ENCODE measurements around the gene PSMB8. TPM values are rescaled to one million over a fixed set of nuclear protein-coding genes. Genes with fewer than 3 reads are reported as not detected.

PSMB8 gene
- total and polyA plus RNA-seq, 2 of the 8 experiments (the other 6 are each of a cell fraction or from before 2014, with no cell fraction given): 18.4 to 43.0 TPM

- TF ChIP-seq, protein P1, sequence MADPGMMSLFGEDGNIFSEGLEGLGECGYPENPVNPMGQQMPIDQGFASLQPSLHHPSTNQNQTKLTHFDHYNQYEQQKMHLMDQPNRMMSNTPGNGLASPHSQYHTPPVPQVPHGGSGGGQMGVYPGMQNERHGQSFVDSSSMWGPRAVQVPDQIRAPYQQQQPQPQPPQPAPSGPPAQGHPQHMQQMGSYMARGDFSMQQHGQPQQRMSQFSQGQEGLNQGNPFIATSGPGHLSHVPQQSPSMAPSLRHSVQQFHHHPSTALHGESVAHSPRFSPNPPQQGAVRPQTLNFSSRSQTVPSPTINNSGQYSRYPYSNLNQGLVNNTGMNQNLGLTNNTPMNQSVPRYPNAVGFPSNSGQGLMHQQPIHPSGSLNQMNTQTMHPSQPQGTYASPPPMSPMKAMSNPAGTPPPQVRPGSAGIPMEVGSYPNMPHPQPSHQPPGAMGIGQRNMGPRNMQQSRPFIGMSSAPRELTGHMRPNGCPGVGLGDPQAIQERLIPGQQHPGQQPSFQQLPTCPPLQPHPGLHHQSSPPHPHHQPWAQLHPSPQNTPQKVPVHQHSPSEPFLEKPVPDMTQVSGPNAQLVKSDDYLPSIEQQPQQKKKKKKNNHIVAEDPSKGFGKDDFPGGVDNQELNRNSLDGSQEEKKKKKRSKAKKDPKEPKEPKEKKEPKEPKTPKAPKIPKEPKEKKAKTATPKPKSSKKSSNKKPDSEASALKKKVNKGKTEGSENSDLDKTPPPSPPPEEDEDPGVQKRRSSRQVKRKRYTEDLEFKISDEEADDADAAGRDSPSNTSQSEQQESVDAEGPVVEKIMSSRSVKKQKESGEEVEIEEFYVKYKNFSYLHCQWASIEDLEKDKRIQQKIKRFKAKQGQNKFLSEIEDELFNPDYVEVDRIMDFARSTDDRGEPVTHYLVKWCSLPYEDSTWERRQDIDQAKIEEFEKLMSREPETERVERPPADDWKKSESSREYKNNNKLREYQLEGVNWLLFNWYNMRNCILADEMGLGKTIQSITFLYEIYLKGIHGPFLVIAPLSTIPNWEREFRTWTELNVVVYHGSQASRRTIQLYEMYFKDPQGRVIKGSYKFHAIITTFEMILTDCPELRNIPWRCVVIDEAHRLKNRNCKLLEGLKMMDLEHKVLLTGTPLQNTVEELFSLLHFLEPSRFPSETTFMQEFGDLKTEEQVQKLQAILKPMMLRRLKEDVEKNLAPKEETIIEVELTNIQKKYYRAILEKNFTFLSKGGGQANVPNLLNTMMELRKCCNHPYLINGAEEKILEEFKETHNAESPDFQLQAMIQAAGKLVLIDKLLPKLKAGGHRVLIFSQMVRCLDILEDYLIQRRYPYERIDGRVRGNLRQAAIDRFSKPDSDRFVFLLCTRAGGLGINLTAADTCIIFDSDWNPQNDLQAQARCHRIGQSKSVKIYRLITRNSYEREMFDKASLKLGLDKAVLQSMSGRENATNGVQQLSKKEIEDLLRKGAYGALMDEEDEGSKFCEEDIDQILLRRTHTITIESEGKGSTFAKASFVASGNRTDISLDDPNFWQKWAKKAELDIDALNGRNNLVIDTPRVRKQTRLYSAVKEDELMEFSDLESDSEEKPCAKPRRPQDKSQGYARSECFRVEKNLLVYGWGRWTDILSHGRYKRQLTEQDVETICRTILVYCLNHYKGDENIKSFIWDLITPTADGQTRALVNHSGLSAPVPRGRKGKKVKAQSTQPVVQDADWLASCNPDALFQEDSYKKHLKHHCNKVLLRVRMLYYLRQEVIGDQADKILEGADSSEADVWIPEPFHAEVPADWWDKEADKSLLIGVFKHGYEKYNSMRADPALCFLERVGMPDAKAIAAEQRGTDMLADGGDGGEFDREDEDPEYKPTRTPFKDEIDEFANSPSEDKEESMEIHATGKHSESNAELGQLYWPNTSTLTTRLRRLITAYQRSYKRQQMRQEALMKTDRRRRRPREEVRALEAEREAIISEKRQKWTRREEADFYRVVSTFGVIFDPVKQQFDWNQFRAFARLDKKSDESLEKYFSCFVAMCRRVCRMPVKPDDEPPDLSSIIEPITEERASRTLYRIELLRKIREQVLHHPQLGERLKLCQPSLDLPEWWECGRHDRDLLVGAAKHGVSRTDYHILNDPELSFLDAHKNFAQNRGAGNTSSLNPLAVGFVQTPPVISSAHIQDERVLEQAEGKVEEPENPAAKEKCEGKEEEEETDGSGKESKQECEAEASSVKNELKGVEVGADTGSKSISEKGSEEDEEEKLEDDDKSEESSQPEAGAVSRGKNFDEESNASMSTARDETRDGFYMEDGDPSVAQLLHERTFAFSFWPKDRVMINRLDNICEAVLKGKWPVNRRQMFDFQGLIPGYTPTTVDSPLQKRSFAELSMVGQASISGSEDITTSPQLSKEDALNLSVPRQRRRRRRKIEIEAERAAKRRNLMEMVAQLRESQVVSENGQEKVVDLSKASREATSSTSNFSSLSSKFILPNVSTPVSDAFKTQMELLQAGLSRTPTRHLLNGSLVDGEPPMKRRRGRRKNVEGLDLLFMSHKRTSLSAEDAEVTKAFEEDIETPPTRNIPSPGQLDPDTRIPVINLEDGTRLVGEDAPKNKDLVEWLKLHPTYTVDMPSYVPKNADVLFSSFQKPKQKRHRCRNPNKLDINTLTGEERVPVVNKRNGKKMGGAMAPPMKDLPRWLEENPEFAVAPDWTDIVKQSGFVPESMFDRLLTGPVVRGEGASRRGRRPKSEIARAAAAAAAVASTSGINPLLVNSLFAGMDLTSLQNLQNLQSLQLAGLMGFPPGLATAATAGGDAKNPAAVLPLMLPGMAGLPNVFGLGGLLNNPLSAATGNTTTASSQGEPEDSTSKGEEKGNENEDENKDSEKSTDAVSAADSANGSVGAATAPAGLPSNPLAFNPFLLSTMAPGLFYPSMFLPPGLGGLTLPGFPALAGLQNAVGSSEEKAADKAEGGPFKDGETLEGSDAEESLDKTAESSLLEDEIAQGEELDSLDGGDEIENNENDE (IDR thresholded peaks at IDR 0.05; ENCODE audit: insufficient replicate concordance, low read length): no peak
- TF ChIP-seq YY1 (IDR thresholded peaks at IDR 0.05; ENCODE audit: low read depth, low read length) (no peak; the same call in 1 of the 2 replicates), SRF (IDR thresholded peaks at IDR 0.05; ENCODE audit: low read depth, low read length) (no peak), POU5F1 (IDR thresholded peaks at IDR 0.05; ENCODE audit: low read depth, low read length) (no peak), TAF1 (IDR thresholded peaks at IDR 0.05; ENCODE audit: low read depth, low read length) (peak; percentile 64; the same call in 1 of the 2 replicates), TAF7 (optimal IDR thresholded peaks at IDR 0.05; ENCODE audit: borderline replicate concordance, low read depth, low read length) (peak; percentile 34), ZNF274 (IDR thresholded peaks at IDR 0.05; ENCODE audit: borderline replicate concordance, extremely low read depth, low read length) (no peak), KDM5A (IDR thresholded peaks at IDR 0.05; ENCODE audit: low read length) (no peak), SIRT6 (IDR thresholded peaks at IDR 0.05; ENCODE audit: low read length) (no peak), E2F6 (IDR thresholded peaks at IDR 0.05) (no peak)
These were observed 5.5 kb downstream of the PSMB8 start, which contains the start of gene TAP2 (continued) for GRCh38 chr6:32838114-32838958.
